Esophagus squamous epithelium (tissue), 5 donors: Measurements from ENCODE around the gene RALGPS2. TPM values are rescaled to one million over a fixed set of nuclear protein-coding genes. Genes with fewer than 3 reads are reported as not detected.
"Not testable (repeated sequence)": the region's sequence is repeated elsewhere in the genome, so short reads cannot be mapped to it uniquely, and the experiment has no call there.

Source experiments
- DNase-seq: peaks from one replicate; lab custom pipeline; 2025; lab: John Stamatoyannopoulos, UW
- H3K27ac ChIP-seq, 4 donors: fragments of 200-600 bp; sonication (generic); one replicate each; pipeline ENCODE4 v1.5.1; 2016 to 2019; ENCODE audit warnings: mild to moderate bottlenecking in 1 of 4
- H3K27me3 ChIP-seq, 4 donors: fragments of 200-600 bp; sonication (generic); 1 replicate in 3 of 4; 2 replicates in 1 of 4; pipeline versions ENCODE4 v1.5.1 to v1.6.0; 2017 to 2021; ENCODE audit warnings: antibody characterized with exemption in 1 of 4
- H3K36me3 ChIP-seq, 3 donors: fragments of 200-600 bp; sonication (generic); one replicate each; pipeline ENCODE4 v1.5.1; 2016 to 2019
- H3K4me1 ChIP-seq, 3 donors: fragments of 200-600 bp; sonication (generic); one replicate each; pipeline ENCODE4 v1.5.1; 2017 to 2019
- H3K4me3 ChIP-seq, 4 donors: fragments of 200-600 bp; sonication (generic); 1 replicate in 3 of 4; 2 replicates in 1 of 4; pipeline ENCODE4 v1.5.1; 2016 to 2019; ENCODE audit warnings: mild to moderate bottlenecking in 2 of 4, moderate library complexity in 1 of 4
- H3K9me3 ChIP-seq, 3 donors: fragments of 200-600 bp; sonication (generic); one replicate each; pipeline ENCODE4 v1.5.1; 2016 to 2019
- POLR2A ChIP-seq, 4 donors: fragments of 450-650 bp; IDR thresholded peaks; one replicate each; pipeline ENCODE4 v1.6.1; 2017; ENCODE audit warnings: antibody characterized with exemption in 4 of 4, mild to moderate bottlenecking in 4 of 4, moderate library complexity in 3 of 4
- WGBS, 2 donors: methylation state at CpG; one replicate each; pipeline ENCODE4 v1.1.5; 2018; 5-methylcytosine and 5-hydroxymethylcytosine counted together
- intact Hi-C: fragments of 100-400 bp; cut with DNase I; formaldehyde crosslinking; loops from one replicate; pipeline ENCODE4 v1.15.0; 2022
- total RNA-seq, 4 donors: library from RNA; depleted of rRNA; stranded (reverse); fragments of >200 nt; gene quantifications; one replicate each; pipeline ENCODE4 v1.1.0, GENCODE V29; 2016
- TF ChIP-seq, protein P1 (sequence below), 6 experiments: fragments of 450-650 bp in 4 of 6; fragments of 200-600 bp in 2 of 6; sonication (generic) in 2 of 6; IDR thresholded peaks; one replicate each; pipeline ENCODE4 v1.5.1; 2016 to 2019; ENCODE audit warnings: antibody characterized with exemption in 6 of 6, mild to moderate bottlenecking in 4 of 6, moderate library complexity in 4 of 6
- donor health status: DM: yes; HTN: yes; CAD: no.

The RALGPS2 gene
- total RNA-seq, 4 donors from 2014 or later, result 24.2 to 35.2 (median 26.9) TPM

DNA sequence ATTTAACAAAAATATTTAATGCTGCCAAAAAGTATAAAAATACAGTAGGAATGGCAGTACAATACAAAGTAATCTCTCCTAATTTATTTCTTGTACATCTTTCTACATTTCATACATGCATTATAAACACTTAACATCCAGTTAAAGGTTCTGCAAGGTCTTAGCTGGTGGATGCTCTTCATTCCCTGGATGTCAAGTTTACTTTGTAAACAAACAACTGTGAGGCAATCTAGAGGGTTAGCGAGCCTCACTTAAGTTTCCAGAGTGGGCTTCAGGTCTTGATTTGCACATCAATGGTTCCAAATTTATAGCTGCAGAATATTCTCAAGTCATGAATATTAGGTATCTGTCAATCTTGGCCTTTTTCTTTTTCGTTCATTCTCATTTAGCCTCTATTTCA is 21.3 kb downstream of the RALGPS2 start:
- WGBS, 2 donors, result 88 to 92% methylated on average over 2 of the region's 2 CpGs
- no peak for DNase-seq

DNA sequence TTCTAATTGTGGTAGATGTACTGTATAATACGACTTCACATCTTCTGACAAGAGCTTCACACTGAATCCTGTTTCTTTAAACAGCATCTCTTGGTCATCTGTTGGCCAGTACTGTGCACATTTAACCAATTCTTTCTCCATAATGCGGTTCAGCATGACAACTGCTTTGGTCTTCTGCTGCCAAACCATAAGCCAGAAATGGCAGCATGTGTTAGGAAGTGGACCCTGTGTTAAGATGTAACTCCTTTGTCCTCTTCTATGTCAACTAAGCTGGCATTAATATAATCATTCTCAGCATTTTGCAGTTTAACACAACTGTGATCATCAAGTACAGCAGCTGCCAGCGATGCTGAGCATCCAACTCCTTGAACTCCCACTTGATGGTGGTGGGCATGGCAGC is 22.3 kb downstream of the RALGPS2 start:
- H3K27me3 ChIP-seq, intact Hi-C loops, H3K27ac ChIP-seq, H3K4me3 ChIP-seq, H3K9me3 ChIP-seq, DNase-seq, H3K4me1 ChIP-seq: not testable (repeated sequence)
- peaks cover 0 to 14% (median 0%) of the 10 kb centered on the region in 3 donors for H3K36me3 ChIP-seq
- 95 to 98% methylated on average over 3 of the region's 3 CpGs for WGBS, 2 donors

More for the DNA sequence above, 21.3 kb downstream of the RALGPS2 start:
- Histone ChIP-seq H3K36me3 (peaks cover 0 to 24% (median 0%) of the 10 kb centered on the region in 3 donors), H3K27ac (no peak overlapping the region), H3K4me1 (no peaks in the 10 kb centered on the region), H3K27me3 (no peaks in the 10 kb centered on the region), H3K9me3 (no peaks in the 10 kb centered on the region), H3K4me3 (no peak overlapping the region)
- TF ChIP-seq POLR2A (IDR thresholded peaks at IDR 0.05), result no peak
- TF ChIP-seq, protein P1, sequence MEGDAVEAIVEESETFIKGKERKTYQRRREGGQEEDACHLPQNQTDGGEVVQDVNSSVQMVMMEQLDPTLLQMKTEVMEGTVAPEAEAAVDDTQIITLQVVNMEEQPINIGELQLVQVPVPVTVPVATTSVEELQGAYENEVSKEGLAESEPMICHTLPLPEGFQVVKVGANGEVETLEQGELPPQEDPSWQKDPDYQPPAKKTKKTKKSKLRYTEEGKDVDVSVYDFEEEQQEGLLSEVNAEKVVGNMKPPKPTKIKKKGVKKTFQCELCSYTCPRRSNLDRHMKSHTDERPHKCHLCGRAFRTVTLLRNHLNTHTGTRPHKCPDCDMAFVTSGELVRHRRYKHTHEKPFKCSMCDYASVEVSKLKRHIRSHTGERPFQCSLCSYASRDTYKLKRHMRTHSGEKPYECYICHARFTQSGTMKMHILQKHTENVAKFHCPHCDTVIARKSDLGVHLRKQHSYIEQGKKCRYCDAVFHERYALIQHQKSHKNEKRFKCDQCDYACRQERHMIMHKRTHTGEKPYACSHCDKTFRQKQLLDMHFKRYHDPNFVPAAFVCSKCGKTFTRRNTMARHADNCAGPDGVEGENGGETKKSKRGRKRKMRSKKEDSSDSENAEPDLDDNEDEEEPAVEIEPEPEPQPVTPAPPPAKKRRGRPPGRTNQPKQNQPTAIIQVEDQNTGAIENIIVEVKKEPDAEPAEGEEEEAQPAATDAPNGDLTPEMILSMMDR (IDR thresholded peaks at IDR 0.05), result no peak
- intact Hi-C loops, result no loop called here

DNA sequence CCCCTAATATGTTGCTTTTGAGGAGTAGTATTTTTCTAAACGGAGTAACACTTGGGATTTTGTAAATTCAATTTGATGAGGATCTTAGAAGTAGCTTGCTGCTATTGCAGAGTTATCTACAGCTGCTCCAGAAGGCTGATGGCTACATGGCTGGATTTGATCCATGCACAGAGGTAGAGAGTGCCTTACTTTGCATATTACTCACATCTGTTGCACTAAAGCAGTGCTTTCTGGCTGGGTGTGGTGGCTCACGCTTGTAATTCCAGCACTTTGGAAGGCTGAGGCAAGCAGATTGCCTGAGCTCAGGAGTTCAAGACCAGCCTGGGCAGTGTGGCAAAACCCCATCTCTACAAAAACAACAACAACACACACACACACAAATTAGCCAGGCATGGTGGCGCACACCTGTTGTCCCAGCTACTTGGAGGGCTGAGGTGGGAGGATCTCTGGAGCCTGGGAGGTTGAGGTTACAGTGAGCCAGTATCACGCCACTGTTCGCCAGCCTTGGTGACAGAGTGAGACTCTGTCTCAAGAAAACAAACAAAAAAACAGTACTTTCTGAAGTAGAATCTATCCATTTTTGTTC is 24.6 kb downstream of the RALGPS2 start:
- WGBS, 2 donors, result 76 to 81% methylated on average over 3 to 5 of the region's 5 CpGs

DNA sequence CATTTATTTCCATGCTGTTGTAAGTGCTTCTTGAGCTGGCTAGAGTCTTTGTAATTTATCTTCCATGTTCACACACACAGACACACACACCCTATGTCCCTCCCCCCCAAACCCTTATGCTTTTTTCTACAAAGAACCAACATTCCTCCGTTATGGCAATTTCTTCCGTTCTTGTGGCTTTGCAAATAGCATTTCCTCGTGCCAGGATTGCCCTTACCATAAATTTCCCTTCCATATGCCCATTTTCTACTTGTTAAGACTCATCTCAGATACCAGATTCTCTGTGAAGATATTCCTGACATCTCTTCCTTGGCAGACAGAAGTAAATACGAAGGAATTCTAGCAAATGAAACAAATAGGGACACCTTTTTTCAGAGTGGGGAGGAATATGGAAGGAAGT is 26.0 kb downstream of the RALGPS2 start:
- no peak overlapping the region for H3K4me3 ChIP-seq
- H3K4me1 ChIP-seq, result no peaks in the 10 kb centered on the region
- no peak overlapping the region for H3K27ac ChIP-seq
- no peak for DNase-seq
- 46 to 55% methylated on average over 4 of the region's 4 CpGs for WGBS, 2 donors
- intact Hi-C loops, result loop anchor here (5.0 kb wide), 1 partner anchor 209 kb away; no protein-coding TSS in a partner anchor
- peaks cover 0 to 11% (median 0%) of the 10 kb centered on the region in 3 donors for H3K36me3 ChIP-seq
- no peaks in the 10 kb centered on the region for H3K9me3 ChIP-seq
- no peaks in the 10 kb centered on the region for H3K27me3 ChIP-seq
- TF ChIP-seq, protein P1 (IDR thresholded peaks at IDR 0.05), result no peak
- TF ChIP-seq POLR2A (IDR thresholded peaks at IDR 0.05), result no peak

More for the DNA sequence above, 24.6 kb downstream of the RALGPS2 start:
- Histone ChIP-seq H3K27me3 (no peaks in the 10 kb centered on the region), H3K9me3 (no peaks in the 10 kb centered on the region), H3K4me3 (no peak overlapping the region), H3K27ac (no peak overlapping the region), H3K36me3 (peaks cover 0 to 11% (median 0%) of the 10 kb centered on the region in 3 donors), H3K4me1 (no peaks in the 10 kb centered on the region)
- intact Hi-C loops, result loop anchor here (5.0 kb wide), 1 partner anchor 207 kb away; no protein-coding TSS in a partner anchor
- DNase-seq, result no peak
- no peak for TF ChIP-seq POLR2A (IDR thresholded peaks at IDR 0.05)
- TF ChIP-seq, protein P1 (IDR thresholded peaks at IDR 0.05), result no peak

DNA sequence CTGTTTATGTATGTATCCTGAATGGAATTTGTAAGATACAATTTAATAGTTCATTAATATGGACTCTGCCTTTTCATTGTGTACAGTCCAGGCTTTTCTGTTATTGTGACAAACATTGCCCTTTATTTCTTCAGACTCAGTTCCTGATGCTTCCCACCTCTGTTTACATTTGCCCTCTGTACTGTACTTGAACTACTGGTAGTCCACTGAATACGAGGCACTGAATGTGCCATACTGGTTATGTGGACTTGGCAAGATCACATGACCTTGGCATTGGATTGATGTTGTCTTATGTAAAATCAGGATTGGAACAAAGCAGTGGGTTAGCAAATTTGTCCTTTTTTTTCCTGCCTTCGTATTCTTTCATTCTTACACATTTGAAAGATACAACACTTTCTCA is 27.8 kb downstream of the RALGPS2 start:
- no peaks in the 10 kb centered on the region for H3K36me3 ChIP-seq
- DNase-seq, result no peak
- H3K9me3 ChIP-seq, result no peaks in the 10 kb centered on the region
- 28 to 52% methylated on average over 2 of the region's 2 CpGs for WGBS, 2 donors
- no peaks in the 10 kb centered on the region for H3K4me1 ChIP-seq
- H3K27me3 ChIP-seq, result no peaks in the 10 kb centered on the region
- no peak overlapping the region for H3K27ac ChIP-seq
- H3K4me3 ChIP-seq, result no peak overlapping the region
- TF ChIP-seq POLR2A (IDR thresholded peaks at IDR 0.05), result no peak
- TF ChIP-seq, protein P1 (IDR thresholded peaks at IDR 0.05), result no peak
- intact Hi-C loops, result loop anchor here (5.0 kb wide), 1 partner anchor 211 kb away; no protein-coding TSS in a partner anchor

DNA sequence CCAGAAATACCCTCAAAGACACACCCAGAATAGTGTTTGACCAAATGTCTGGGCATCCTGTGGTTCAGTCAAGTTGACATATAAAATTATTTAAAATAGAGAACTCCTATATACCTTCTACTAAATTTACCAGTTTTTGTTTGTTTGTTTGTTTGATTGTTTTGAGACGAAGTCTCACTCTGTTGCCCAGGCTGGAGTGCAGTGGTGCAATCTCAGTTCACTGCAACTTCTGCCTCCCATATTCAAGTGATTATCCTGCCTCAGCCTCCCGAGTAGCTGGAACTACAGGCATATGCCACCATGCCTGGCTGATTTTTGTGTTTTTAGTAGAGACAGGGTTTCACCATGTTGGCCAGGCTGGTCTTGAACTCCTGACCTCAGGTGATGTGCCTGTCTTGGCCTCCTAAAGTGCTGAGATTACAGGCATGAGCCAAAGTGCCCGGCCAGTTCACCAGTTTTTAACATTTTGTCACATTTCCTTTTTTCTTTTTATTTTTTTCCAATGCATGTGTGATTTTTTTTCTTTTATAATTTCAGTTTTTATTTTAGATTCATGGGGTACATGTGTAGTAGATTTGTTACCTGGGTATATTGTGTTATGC is 29.7 kb downstream of the RALGPS2 start:
- H3K9me3 ChIP-seq, H3K4me3 ChIP-seq, DNase-seq, H3K27ac ChIP-seq, H3K4me1 ChIP-seq, H3K36me3 ChIP-seq, H3K27me3 ChIP-seq: not testable (repeated sequence)
- 91 to 95% methylated on average over 3 of the region's 3 CpGs for WGBS, 2 donors
- intact Hi-C loops, result loop anchor here (5.0 kb wide), 1 partner anchor 212 kb away; no protein-coding TSS in a partner anchor
